B cell (primary cell): ENCODE results near the gene ABCD3. TPM values are rescaled to one million over a fixed set of nuclear protein-coding genes. Genes with fewer than 3 reads are reported as not detected.

ENCODE experiments used
- ATAC-seq: fragments of 200-7000 bp; cut with Tn5 transposase; one replicate; pipeline ENCODE4 v1.10.0; 2021; ENCODE audit warnings: low read depth, mild to moderate bottlenecking, moderate number of reproducible peaks, moderate library complexity
- CTCF ChIA-PET: fragments of 350-600 bp; sonication (Branson Sonifier 250); formaldehyde crosslinking; loops from one replicate; lab custom pipeline; 2021; ENCODE audit warnings: antibody characterized with exemption, inconsistent platforms; lab: Charles Lee
- POLR2A ChIA-PET: fragments of 350-600 bp; sonication (Branson Sonifier 250); formaldehyde crosslinking; loops from one replicate; lab custom pipeline; 2021; ENCODE audit warnings: antibody characterized with exemption; lab: Charles Lee
- DNase-seq: peaks from one replicate; pipeline ENCODE4 v3.0.0; 2013
- H2AFZ ChIP-seq: 2 replicates; pipeline ENCODE4 v1.6.1; 2012; ENCODE audit warnings: mild to moderate bottlenecking, low read depth, low read length; ENCODE audit not compliant: insufficient read depth, poor library complexity, severe bottlenecking
- H3K27ac ChIP-seq, 2 donors: 1 replicate in 1 of 2; 2 replicates in 1 of 2; pipeline ENCODE4 v1.5.1; 2012 to 2013; ENCODE audit warnings: low read length in 2 of 2, mild to moderate bottlenecking in 2 of 2, moderate library complexity in 1 of 2
- H3K27me3 ChIP-seq, 4 experiments: fragments of 200-600 bp in 1 of 4; sonication (generic) in 1 of 4; replicated peaks in 1 of 4; 1 replicate in 2 of 4; 2 replicates in 2 of 4; pipeline versions ENCODE4 v1.6.1 to v1.7.0; 2013 to 2016; ENCODE audit warnings: low read length in 3 of 4, mild to moderate bottlenecking in 2 of 4, mixed read lengths in 1 of 4, moderate library complexity in 1 of 4; ENCODE audit not compliant: insufficient read depth in 4 of 4, control insufficient read depth in 3 of 4; ENCODE audit errors: control extremely low read depth in 1 of 4
- H3K36me3 ChIP-seq, 2 experiments: replicated peaks in 1 of 2; 1 replicate in 1 of 2; 2 replicates in 1 of 2; pipeline versions ENCODE4 v1.6.1 to v1.7.1; 2013; ENCODE audit warnings: low read length in 1 of 2; ENCODE audit not compliant: insufficient read depth in 2 of 2, control insufficient read depth in 1 of 2; ENCODE audit errors: control extremely low read depth in 1 of 2, extremely low read depth in 1 of 2
- H3K4me1 ChIP-seq, 2 donors: fragments of 200-600 bp in 1 of 2; sonication (generic) in 1 of 2; 1 replicate in 1 of 2; 2 replicates in 1 of 2; pipeline versions ENCODE4 v1.5.1 to v1.6.1; 2013 to 2017; ENCODE audit warnings: low read length in 2 of 2; ENCODE audit not compliant: control insufficient read depth in 2 of 2, insufficient read depth in 2 of 2
- H3K4me2 ChIP-seq: replicated peaks from 2 replicates; pipeline ENCODE3; 2012; ENCODE audit warnings: mild to moderate bottlenecking, low read depth, low read length; ENCODE audit not compliant: poor library complexity, severe bottlenecking
- H3K4me3 ChIP-seq, 5 experiments: fragments of 200-600 bp in 1 of 5; sonication (generic) in 1 of 5; 1 replicate in 3 of 5; 2 replicates in 2 of 5; pipeline versions ENCODE4 v1.5.1 to v1.7.0; 2011 to 2016; ENCODE audit warnings: low read length in 4 of 5, mild to moderate bottlenecking in 4 of 5, low read depth in 2 of 5, control low read depth in 1 of 5, moderate library complexity in 1 of 5; ENCODE audit not compliant: insufficient read depth in 1 of 5; ENCODE audit errors: control extremely low read depth in 1 of 5, extremely low read depth in 1 of 5
- H3K79me2 ChIP-seq: fragments of 200-600 bp; sonication (generic); one replicate; pipeline ENCODE4 v1.6.0; 2016; ENCODE audit warnings: low read length; ENCODE audit not compliant: control insufficient read depth, insufficient read depth
- H3K9ac ChIP-seq: fragments of 200-600 bp; sonication (generic); 2 replicates; pipeline ENCODE4 v1.6.1; 2017; ENCODE audit warnings: mild to moderate bottlenecking, low read length, moderate library complexity
- H3K9me3 ChIP-seq, 3 donors: one replicate each; pipeline versions ENCODE4 v1.6.1 to v1.7.1; 2013; ENCODE audit warnings: low read length in 2 of 3; ENCODE audit not compliant: control insufficient read depth in 2 of 3, insufficient read depth in 1 of 3; ENCODE audit errors: control extremely low read depth in 1 of 3
- H4K20me1 ChIP-seq: 2 replicates; pipeline ENCODE4 v1.6.0; 2012; ENCODE audit warnings: mild to moderate bottlenecking, low read length; ENCODE audit not compliant: insufficient read depth, control insufficient read depth, poor library complexity, severe bottlenecking
- H3K27ac Mint-ChIP-seq: one replicate; pipeline ENCODE4 v1.8.0; 2021; ENCODE audit warnings: mixed read lengths
- H3K27me3 Mint-ChIP-seq: one replicate; pipeline ENCODE4 v1.8.0; 2021; ENCODE audit warnings: mixed read lengths
- H3K4me1 Mint-ChIP-seq: one replicate; pipeline ENCODE4 v1.8.0; 2021; ENCODE audit warnings: mixed read lengths
- H3K4me3 Mint-ChIP-seq: one replicate; pipeline ENCODE4 v1.8.0; 2021; ENCODE audit warnings: mixed read lengths
- H3K9me3 Mint-ChIP-seq: one replicate; pipeline ENCODE4 v1.8.0; 2022; ENCODE audit warnings: mixed read lengths; ENCODE audit not compliant: insufficient read depth
- EZH2 ChIP-seq: IDR thresholded peaks from 2 replicates; pipeline ENCODE4 v1.6.1; 2012; ENCODE audit warnings: borderline replicate concordance, low read depth, mild to moderate bottlenecking, moderate library complexity, low read length; ENCODE audit not compliant: insufficient read depth, poor library complexity, severe bottlenecking
- WGBS: methylation state at CpG from one replicate; pipeline ENCODE4 v1.1.5; 2013; ENCODE audit warnings: missing lambda C conversion rate; ENCODE audit not compliant: insufficient coverage; 5-methylcytosine and 5-hydroxymethylcytosine counted together
- intact Hi-C: fragments of 100-400 bp; cut with micrococcal nuclease; formaldehyde crosslinking; loops from one replicate; pipeline ENCODE4 v1.10.0; 2022
- polyA plus RNA-seq: library from polyadenylated mRNA; depleted of rRNA; stranded (reverse); fragments of >200 nt; gene quantifications from 2 replicates; pipeline ENCODE4 v1.2.3, GENCODE V29; 2012
- total RNA-seq, 2 donors: library from RNA; stranded (reverse); fragments of 120-200 nt in 1 of 2; gene quantifications; 1 replicate in 1 of 2; 2 replicates in 1 of 2; pipeline versions ENCODE4 v1.2.3 to v1.2.4, GENCODE V29; 2013 to 2022
- TF ChIP-seq, protein P1 (sequence below): fragments of 200-600 bp; IDR thresholded peaks from one replicate; pipeline ENCODE4 v1.8.0; 2022; ENCODE audit warnings: antibody characterized with exemption, mild to moderate bottlenecking

The ABCD3 gene
- total and polyA plus RNA-seq, 2 donors (not counting 1 experiment from before 2014, with no cell fraction given) = 4.0 to 19.4 TPM

- Histone ChIP-seq H3K79me2 (no peaks in the 10 kb centered on the region), H3K9ac (no peak overlapping the region), H3K4me1 (no peaks in the 10 kb centered on the region), H4K20me1 (no peaks in the 10 kb centered on the region), H3K9me3 (no peaks in the 10 kb centered on the region), H3K4me3 (no peak overlapping the region), H3K36me3 (peaks cover 5 to 14% of the 10 kb centered on the region in 2 experiments), H3K27ac (no peak overlapping the region), H3K27me3 (no peaks in the 10 kb centered on the region), H3K4me2 (no peak overlapping the region), H2AFZ (no peak overlapping the region)
- H3K4me1 Mint-ChIP-seq = peaks cover 2% of the 10 kb centered on the region
- ChIA-PET CTCF (interaction anchor here (0.7 to 1.2 kb wide), 2 partner anchors 13 to 20 kb away, joined by 3 to 4 read pairs; no protein-coding TSS in a partner anchor), POLR2A (no interaction called here)
- no peak for TF ChIP-seq EZH2
- TF ChIP-seq, protein P1, sequence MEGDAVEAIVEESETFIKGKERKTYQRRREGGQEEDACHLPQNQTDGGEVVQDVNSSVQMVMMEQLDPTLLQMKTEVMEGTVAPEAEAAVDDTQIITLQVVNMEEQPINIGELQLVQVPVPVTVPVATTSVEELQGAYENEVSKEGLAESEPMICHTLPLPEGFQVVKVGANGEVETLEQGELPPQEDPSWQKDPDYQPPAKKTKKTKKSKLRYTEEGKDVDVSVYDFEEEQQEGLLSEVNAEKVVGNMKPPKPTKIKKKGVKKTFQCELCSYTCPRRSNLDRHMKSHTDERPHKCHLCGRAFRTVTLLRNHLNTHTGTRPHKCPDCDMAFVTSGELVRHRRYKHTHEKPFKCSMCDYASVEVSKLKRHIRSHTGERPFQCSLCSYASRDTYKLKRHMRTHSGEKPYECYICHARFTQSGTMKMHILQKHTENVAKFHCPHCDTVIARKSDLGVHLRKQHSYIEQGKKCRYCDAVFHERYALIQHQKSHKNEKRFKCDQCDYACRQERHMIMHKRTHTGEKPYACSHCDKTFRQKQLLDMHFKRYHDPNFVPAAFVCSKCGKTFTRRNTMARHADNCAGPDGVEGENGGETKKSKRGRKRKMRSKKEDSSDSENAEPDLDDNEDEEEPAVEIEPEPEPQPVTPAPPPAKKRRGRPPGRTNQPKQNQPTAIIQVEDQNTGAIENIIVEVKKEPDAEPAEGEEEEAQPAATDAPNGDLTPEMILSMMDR = no peak
- no peaks in the 10 kb centered on the region for H3K9me3 Mint-ChIP-seq
- H3K27me3 Mint-ChIP-seq = no peaks in the 10 kb centered on the region
- 100% methylated on average over 2 of the region's 4 CpGs for WGBS
- no peak for ATAC-seq
- no peak overlapping the region for H3K4me3 Mint-ChIP-seq
- intact Hi-C loops = no loop called here
- DNase-seq = no peak
- H3K27ac Mint-ChIP-seq = no peak overlapping the region
These were observed 83.7 kb downstream of the ABCD3 start for GRCh38 chr1:94501935-94502334.

DNA sequence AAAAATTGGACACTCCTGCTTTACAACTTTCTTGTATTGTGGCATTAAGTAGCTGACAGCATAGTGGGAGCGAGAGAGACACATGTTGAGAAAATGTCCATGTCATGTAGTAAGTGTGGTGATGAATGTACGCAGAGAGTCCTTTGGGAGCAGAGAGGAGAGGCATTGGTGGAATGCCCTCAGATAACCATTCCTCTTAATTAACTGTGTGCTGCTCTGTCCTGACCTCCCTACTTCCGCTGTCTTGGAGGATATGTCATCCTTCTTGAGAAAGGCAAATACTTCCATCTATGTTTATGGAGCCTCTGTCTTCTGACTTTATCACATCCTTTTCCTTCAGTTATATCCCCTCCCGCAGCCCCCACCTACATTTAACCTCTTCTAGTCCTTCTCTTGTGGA is 85.0 kb downstream of the ABCD3 start:
- ATAC-seq (no peak), DNase-seq (no peak)
- ChIA-PET POLR2A (no interaction called here), CTCF (interaction anchor here (1.2 to 1.8 kb wide), 2 partner anchors 12 to 21 kb away, joined by 4 to 5 read pairs; no protein-coding TSS in a partner anchor)
- Histone ChIP-seq H3K9me3 (no peaks in the 10 kb centered on the region), H3K4me2 (no peak overlapping the region), H3K9ac (no peak overlapping the region), H3K27me3 (no peaks in the 10 kb centered on the region), H3K79me2 (no peaks in the 10 kb centered on the region), H3K36me3 (peaks cover 5 to 14% of the 10 kb centered on the region in 2 experiments), H2AFZ (no peak overlapping the region), H3K27ac (no peak overlapping the region), H4K20me1 (no peaks in the 10 kb centered on the region), H3K4me3 (no peak overlapping the region), H3K4me1 (no peaks in the 10 kb centered on the region)
- Mint-ChIP-seq H3K4me3 (no peak overlapping the region), H3K9me3 (no peaks in the 10 kb centered on the region), H3K27ac (no peak overlapping the region), H3K4me1 (peaks cover 2% of the 10 kb centered on the region), H3K27me3 (no peaks in the 10 kb centered on the region)
- WGBS = 100% methylated on average over 3 of the region's 4 CpGs
- TF ChIP-seq, protein P1 = no peak
- no peak for TF ChIP-seq EZH2
- intact Hi-C loops = no loop called here
